Measurements from ENCODE around the gene ZNF41.

ZNF41 gene

DNA sequence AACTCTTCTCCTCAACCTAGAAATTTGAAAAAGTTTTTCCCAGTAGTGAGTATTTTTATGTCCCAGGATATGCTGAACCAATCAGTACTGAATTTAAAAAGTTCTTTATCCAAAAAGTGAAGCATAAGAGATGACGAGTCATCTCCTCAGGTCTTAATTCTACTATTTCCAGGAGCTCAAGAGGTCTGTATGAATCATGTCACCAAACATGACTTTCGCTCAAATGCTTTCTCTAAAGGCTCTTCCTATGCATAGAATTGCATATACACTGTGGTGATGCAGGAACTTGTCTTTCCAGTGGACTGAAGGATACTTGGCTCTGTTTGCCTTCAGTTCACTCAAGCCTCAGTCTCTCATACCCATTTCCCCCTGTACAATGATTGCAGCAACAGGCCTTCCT is 36.1 kb downstream of the ZNF41 start:
- H3K4me3 ChIP-seq (ENCODE audit: control insufficient read depth, low read depth, low read length): no peak overlapping the region
- DNase-seq (ENCODE audit: low read depth): no peak
- TF ChIP-seq, protein P1, sequence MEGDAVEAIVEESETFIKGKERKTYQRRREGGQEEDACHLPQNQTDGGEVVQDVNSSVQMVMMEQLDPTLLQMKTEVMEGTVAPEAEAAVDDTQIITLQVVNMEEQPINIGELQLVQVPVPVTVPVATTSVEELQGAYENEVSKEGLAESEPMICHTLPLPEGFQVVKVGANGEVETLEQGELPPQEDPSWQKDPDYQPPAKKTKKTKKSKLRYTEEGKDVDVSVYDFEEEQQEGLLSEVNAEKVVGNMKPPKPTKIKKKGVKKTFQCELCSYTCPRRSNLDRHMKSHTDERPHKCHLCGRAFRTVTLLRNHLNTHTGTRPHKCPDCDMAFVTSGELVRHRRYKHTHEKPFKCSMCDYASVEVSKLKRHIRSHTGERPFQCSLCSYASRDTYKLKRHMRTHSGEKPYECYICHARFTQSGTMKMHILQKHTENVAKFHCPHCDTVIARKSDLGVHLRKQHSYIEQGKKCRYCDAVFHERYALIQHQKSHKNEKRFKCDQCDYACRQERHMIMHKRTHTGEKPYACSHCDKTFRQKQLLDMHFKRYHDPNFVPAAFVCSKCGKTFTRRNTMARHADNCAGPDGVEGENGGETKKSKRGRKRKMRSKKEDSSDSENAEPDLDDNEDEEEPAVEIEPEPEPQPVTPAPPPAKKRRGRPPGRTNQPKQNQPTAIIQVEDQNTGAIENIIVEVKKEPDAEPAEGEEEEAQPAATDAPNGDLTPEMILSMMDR (conservative IDR thresholded peaks at IDR 0.05; ENCODE audit: control insufficient read depth, insufficient read depth, low read depth, low read length): no peak

DNA sequence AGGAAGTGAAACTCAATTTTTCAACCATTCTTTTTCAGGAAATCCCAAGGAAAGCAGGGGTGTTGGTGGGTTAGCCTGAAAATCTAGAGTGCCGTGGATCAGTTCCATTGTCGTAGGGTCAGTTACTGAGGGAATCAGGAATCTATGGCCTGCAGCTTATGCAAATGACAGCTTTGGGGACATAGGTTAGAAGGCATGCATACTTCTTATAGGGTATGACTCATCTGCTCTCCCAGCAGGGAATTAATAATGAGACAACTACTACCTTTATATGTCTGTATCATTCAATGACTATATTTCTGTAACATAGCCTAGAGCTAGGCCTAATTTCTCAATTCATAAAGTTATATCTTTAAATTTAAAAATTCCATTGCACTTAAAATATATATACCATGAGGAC is 36.6 kb downstream of the ZNF41 start:
- no peak for DNase-seq (ENCODE audit: low read depth)

DNA sequence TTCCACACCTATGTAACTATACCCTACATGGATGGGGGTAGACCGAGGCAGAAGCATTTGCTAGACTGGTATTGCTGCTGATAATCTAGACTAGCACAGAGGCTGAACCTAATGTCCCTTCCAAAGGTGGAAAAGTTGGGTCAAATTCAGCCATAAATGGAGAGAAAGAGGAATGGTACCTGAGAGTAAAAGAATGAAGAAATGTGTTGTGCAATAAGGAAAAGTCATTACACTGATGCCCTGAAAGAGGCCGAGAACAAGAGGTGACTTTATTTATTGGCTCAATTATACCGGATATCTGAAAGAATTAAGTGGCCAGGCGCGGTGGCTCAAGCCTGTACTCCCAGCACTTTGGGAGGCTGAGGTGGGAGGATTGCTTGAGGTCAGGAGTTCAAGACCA is 52.1 kb downstream of the ZNF41 start:
- no peak overlapping the region for H3K4me3 ChIP-seq (ENCODE audit: control insufficient read depth, low read depth, low read length)
- DNase-seq (ENCODE audit: low read depth): no peak
- TF ChIP-seq, protein P1 (conservative IDR thresholded peaks at IDR 0.05; ENCODE audit: control insufficient read depth, insufficient read depth, low read depth, low read length): no peak

More for the DNA sequence above, 36.6 kb downstream of the ZNF41 start:
- no peak overlapping the region for H3K4me3 ChIP-seq (ENCODE audit: control insufficient read depth, low read depth, low read length)
- TF ChIP-seq, protein P1 (conservative IDR thresholded peaks at IDR 0.05; ENCODE audit: control insufficient read depth, insufficient read depth, low read depth, low read length): no peak

DNA sequence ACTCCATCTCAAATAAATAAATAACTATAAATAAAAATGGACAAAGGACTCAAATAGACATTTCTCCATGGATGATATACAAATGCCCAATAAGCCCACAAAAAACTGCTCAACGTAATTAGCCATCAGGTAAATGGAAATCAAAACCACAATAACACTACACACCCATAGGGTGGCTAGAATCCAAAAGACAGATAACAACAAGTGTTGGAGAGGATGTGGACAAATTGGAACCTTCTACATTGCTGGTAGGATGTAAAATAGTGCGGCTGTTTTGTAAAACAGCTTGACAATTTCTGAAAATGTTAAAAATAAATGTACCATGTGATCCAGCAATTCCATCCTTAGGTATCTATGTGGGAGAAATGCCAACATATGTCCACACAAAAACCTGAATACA is 60.6 kb downstream of the ZNF41 start:
- H3K4me3 ChIP-seq (ENCODE audit: control insufficient read depth, low read depth, low read length): no peak overlapping the region
- TF ChIP-seq, protein P1 (conservative IDR thresholded peaks at IDR 0.05; ENCODE audit: control insufficient read depth, insufficient read depth, low read depth, low read length): no peak
- DNase-seq (ENCODE audit: low read depth): no peak

DNA sequence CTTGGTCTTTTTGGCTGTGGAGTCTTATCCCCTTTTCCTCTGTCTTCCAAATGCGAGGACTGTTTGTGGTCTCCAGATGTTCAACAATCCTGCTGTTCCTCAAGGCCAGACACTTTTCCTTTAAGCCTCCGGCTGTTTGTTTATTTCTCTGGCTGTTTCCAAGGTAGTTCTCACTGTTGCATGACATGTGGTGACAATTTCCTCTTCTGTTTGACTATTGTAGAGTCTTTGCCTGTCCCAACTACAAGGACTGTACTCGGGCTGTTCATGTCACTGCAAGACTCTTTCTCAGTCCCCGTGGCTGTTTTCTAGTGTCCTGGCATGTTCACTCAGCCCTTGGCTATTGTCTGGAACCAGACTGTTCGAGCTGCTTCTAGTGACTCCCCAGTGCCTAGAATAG is 62.1 kb downstream of the ZNF41 start:
- no peak for DNase-seq (ENCODE audit: low read depth)
- H3K4me3 ChIP-seq (ENCODE audit: control insufficient read depth, low read depth, low read length): no peak overlapping the region
- TF ChIP-seq, protein P1 (conservative IDR thresholded peaks at IDR 0.05; ENCODE audit: control insufficient read depth, insufficient read depth, low read depth, low read length): no peak

DNA sequence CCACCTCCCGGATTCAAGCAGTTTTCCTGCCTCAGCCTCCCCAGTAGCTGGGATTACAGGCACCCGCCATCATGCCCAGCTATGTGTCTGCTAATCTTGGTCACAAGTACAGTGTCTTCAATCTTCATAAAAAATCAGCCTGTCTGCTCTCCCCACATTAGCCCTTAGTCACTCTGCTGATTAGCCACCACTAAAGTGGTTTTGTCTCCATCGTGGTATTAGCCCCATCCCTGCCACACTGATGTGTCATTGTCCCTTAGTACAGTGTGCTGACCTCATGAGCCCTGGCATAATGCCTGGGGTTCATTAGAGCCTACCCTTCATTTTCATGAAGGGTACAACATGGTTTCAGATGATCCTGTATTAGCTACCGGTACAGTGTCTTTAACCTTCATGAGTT is 62.8 kb downstream of the ZNF41 start:
- TF ChIP-seq, protein P1 (conservative IDR thresholded peaks at IDR 0.05; ENCODE audit: control insufficient read depth, insufficient read depth, low read depth, low read length): no peak
- no peak for DNase-seq (ENCODE audit: low read depth)
- no peak overlapping the region for H3K4me3 ChIP-seq (ENCODE audit: control insufficient read depth, low read depth, low read length)

DNA sequence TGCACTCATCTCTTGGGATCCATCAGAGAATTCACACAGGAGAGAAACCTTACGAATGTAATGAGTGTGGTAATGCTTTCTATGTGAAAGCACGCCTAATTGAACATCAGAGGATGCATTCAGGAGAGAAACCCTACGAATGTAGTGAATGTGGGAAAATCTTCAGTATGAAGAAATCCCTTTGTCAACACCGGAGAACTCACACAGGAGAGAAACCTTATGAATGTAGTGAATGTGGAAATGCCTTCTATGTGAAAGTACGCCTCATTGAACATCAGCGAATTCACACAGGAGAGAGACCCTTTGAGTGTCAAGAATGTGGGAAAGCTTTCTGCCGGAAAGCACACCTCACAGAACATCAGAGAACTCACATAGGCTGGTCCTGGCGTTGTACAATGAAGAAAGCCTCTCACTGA is 69.8 kb downstream of the ZNF41 start:
- no peak for DNase-seq (ENCODE audit: low read depth)
- TF ChIP-seq, protein P1 (conservative IDR thresholded peaks at IDR 0.05; ENCODE audit: control insufficient read depth, insufficient read depth, low read depth, low read length): no peak

More for the DNA sequence above, 69.8 kb downstream of the ZNF41 start:
- no peak overlapping the region for H3K4me3 ChIP-seq (ENCODE audit: control insufficient read depth, low read depth, low read length)
